Stomach (tissue), 9 donors: ENCODE data around the gene SELENOW. TPM values are rescaled to one million over a fixed set of nuclear protein-coding genes. Genes with fewer than 3 reads are reported as not detected.

Experiments used
- DNase-seq, 2 donors: peaks; one replicate each; pipeline versions ENCODE4 v3.0.0 to v3.0.0-alpha.2; 2013 to 2019
- H3K27ac ChIP-seq, 5 donors: fragments of 200-600 bp in 4 of 5; sonication (generic) in 4 of 5; one replicate each; pipeline ENCODE4 v1.5.1; 2013 to 2019; ENCODE audit warnings: mild to moderate bottlenecking in 1 of 5, moderate library complexity in 1 of 5
- H3K27me3 ChIP-seq, 3 donors: fragments of 200-600 bp; sonication (generic); one replicate each; pipeline ENCODE4 v1.5.1; 2017 to 2019; ENCODE audit warnings: mixed run types in 1 of 3
- H3K36me3 ChIP-seq, 4 donors: fragments of 200-600 bp; sonication (generic); 1 replicate in 3 of 4; 2 replicates in 1 of 4; pipeline ENCODE4 v1.5.1; 2016 to 2019
- H3K4me1 ChIP-seq, 4 donors: fragments of 200-600 bp; sonication (generic); one replicate each; pipeline ENCODE4 v1.5.1; 2016 to 2019
- H3K4me3 ChIP-seq, 4 donors: fragments of 200-600 bp; sonication (generic) in 3 of 4; one replicate each; pipeline ENCODE4 v1.5.1; 2016 to 2019; ENCODE audit warnings: mild to moderate bottlenecking in 1 of 4
- H3K9me3 ChIP-seq, 4 donors: fragments of 200-600 bp; sonication (generic); one replicate each; pipeline ENCODE4 v1.5.1; 2016 to 2019
- CTCF ChIP-seq, 7 experiments: fragments of 450-650 bp in 4 of 7; fragments of 200-600 bp in 3 of 7; sonication (generic) in 3 of 7; IDR thresholded peaks; one replicate each; pipeline ENCODE4 v1.5.1; 2016 to 2019; ENCODE audit warnings: antibody characterized with exemption in 7 of 7, control low read depth in 2 of 7, mild to moderate bottlenecking in 1 of 7
- EP300 ChIP-seq: sonication (generic); formaldehyde crosslinking; IDR thresholded peaks from one replicate; pipeline ENCODE4 v1.6.1; 2017; ENCODE audit warnings: antibody characterized with exemption
- POLR2A ChIP-seq, 4 donors: fragments of 450-650 bp; IDR thresholded peaks; one replicate each; pipeline ENCODE4 v1.6.1; 2016; ENCODE audit warnings: antibody characterized with exemption in 4 of 4, control low read depth in 2 of 4, mild to moderate bottlenecking in 1 of 4, moderate library complexity in 1 of 4
- POLR2AphosphoS5 ChIP-seq, 3 donors: sonication (generic); formaldehyde crosslinking; IDR thresholded peaks; one replicate each; pipeline ENCODE4 v1.6.1; 2016; ENCODE audit warnings: antibody characterized with exemption in 3 of 3
- WGBS, 5 donors: extraction: QIAGEN DNeasy Blood & Tissue Kit in 3 of 5; methylation state at CpG; one replicate each; pipeline versions ENCODE4 v1.1.5 to v1.1.7; 2013 to 2018; 5-methylcytosine and 5-hydroxymethylcytosine counted together
- intact Hi-C: fragments of 100-400 bp; cut with DNase I; formaldehyde crosslinking; loops from one replicate; pipeline ENCODE4 v1.15.1; 2023; ENCODE audit warnings: low total_unique reads
- polyA plus RNA-seq, 3 donors: library from polyadenylated mRNA; stranded (reverse); fragments of 200-250 nt; gene quantifications; one replicate each; pipeline ENCODE4 v1.2.3, GENCODE V29; 2013
- total RNA-seq, 5 donors: library from RNA; depleted of rRNA; stranded (reverse); fragments of >200 nt; gene quantifications; one replicate each; pipeline versions ENCODE4 v1.1.0 to v1.2.3, GENCODE V29; 2014 to 2016
- donor health status: healthy with polysubstance abuse.
- donor health status: Bipolar disorder and iron deficiency.
- donor health status: healthy.

The SELENOW gene
- total and polyA plus RNA-seq, 8 donors: 204 to 1,097 (median 585) TPM

- no peak overlapping the region for H3K27ac ChIP-seq
- no peak for DNase-seq
- no peaks in the 10 kb centered on the region for H3K36me3 ChIP-seq
- no peak overlapping the region for H3K4me3 ChIP-seq
- 6 to 10% (median 8%) methylated on average over 10 of the region's 10 CpGs for WGBS, 5 donors
- H3K4me1 ChIP-seq: no peaks in the 10 kb centered on the region
- H3K27me3 ChIP-seq: peaks cover 0 to 67% (median 31%) of the 10 kb centered on the region in 3 donors
- TF ChIP-seq POLR2A (IDR thresholded peaks at IDR 0.05): no peak
- TF ChIP-seq CTCF (IDR thresholded peaks at IDR 0.05): no peak
- TF ChIP-seq EP300: no peak
- no peak for TF ChIP-seq POLR2AphosphoS5 (IDR thresholded peaks at IDR 0.05)
- intact Hi-C loops: no loop called here
- no peaks in the 10 kb centered on the region for H3K9me3 ChIP-seq
Observed at GRCh38 chr19:47819858-47820257, 41.4 kb downstream of the SELENOW start.

GRCh38 chr19:47820410-47820809 lies 41.9 kb downstream of the SELENOW start:
- peaks cover 0 to 70% (median 31%) of the 10 kb centered on the region in 3 donors for H3K27me3 ChIP-seq
- no peak overlapping the region for H3K4me3 ChIP-seq
- H3K4me1 ChIP-seq: no peaks in the 10 kb centered on the region
- TF ChIP-seq POLR2AphosphoS5 (IDR thresholded peaks at IDR 0.05): no peak
- TF ChIP-seq POLR2A (IDR thresholded peaks at IDR 0.05): no peak
- no peak for TF ChIP-seq EP300
- no peaks in the 10 kb centered on the region for H3K9me3 ChIP-seq
- intact Hi-C loops: no loop called here
- no peak for DNase-seq
- H3K27ac ChIP-seq: no peak overlapping the region
- no peaks in the 10 kb centered on the region for H3K36me3 ChIP-seq
- 51 to 69% (median 68%) methylated on average over 2 of the region's 2 CpGs for WGBS, 5 donors

GRCh38 chr19:47821460-47822020 lies 43.0 kb downstream of the SELENOW start, which contains the start of gene CRX:
CRX (plus strand) TSS chr19:47821937; CDS start chr19:47834444, 12,507 bp downstream.
- no peak for DNase-seq
- Histone ChIP-seq H3K4me1 (no peaks in the 10 kb centered on the region), H3K36me3 (no peaks in the 10 kb centered on the region), H3K9me3 (peaks cover 0 to 1% (median 0%) of the 10 kb centered on the region in 4 donors), H3K27me3 (peaks cover 0 to 70% (median 31%) of the 10 kb centered on the region in 3 donors), H3K27ac (no peak within 1 kb of the TSS), H3K4me3 (no peak within 1 kb of the TSS)
- TF ChIP-seq POLR2A (IDR thresholded peaks at IDR 0.05): no peak
- TF ChIP-seq CTCF (IDR thresholded peaks at IDR 0.05): no peak
- no peak for TF ChIP-seq EP300
- no peak for TF ChIP-seq POLR2AphosphoS5 (IDR thresholded peaks at IDR 0.05)
- intact Hi-C loops: no loop called here
- WGBS, 5 donors: 30 to 45% (median 36%) methylated on average over 14 to 15 of the region's 15 CpGs

- no peak for DNase-seq
- intact Hi-C loops: no loop called here
- WGBS, 5 donors: 73 to 79% (median 75%) methylated on average over 6 of the region's 6 CpGs
- no peaks in the 10 kb centered on the region for H3K4me1 ChIP-seq
- no peak for TF ChIP-seq POLR2AphosphoS5 (IDR thresholded peaks at IDR 0.05)
- no peak for TF ChIP-seq EP300
- TF ChIP-seq CTCF (IDR thresholded peaks at IDR 0.05): no peak
- TF ChIP-seq POLR2A (IDR thresholded peaks at IDR 0.05): no peak
- peaks cover 0 to 55% (median 28%) of the 10 kb centered on the region in 3 donors for H3K27me3 ChIP-seq
- peaks cover 0 to 8% (median 0%) of the 10 kb centered on the region in 4 donors for H3K9me3 ChIP-seq
- H3K4me3 ChIP-seq: no peak overlapping the region
- no peaks in the 10 kb centered on the region for H3K36me3 ChIP-seq
- H3K27ac ChIP-seq: no peak overlapping the region
Observed at GRCh38 chr19:47824396-47824795, 45.9 kb downstream of the SELENOW start.

GRCh38 chr19:47826800-47827199 lies 48.3 kb downstream of the SELENOW start:
- intact Hi-C loops: no loop called here
- WGBS, 5 donors: 81 to 87% (median 85%) methylated on average over 4 to 6 of the region's 6 CpGs

More at GRCh38 chr19:47826800-47827199, 48.3 kb downstream of the SELENOW start:
- Histone ChIP-seq H3K4me3 (no peak overlapping the region), H3K27me3 (peaks cover 0 to 51% (median 12%) of the 10 kb centered on the region in 3 donors), H3K27ac (no peak overlapping the region), H3K9me3 (peaks cover 0 to 8% (median 0%) of the 10 kb centered on the region in 4 donors), H3K36me3 (no peaks in the 10 kb centered on the region), H3K4me1 (no peaks in the 10 kb centered on the region)
- DNase-seq: no peak
- TF ChIP-seq EP300 (no peak), POLR2A (IDR thresholded peaks at IDR 0.05) (no peak), POLR2AphosphoS5 (IDR thresholded peaks at IDR 0.05) (no peak), CTCF (IDR thresholded peaks at IDR 0.05) (no peak)
